MM.1S (cell line): ENCODE data around the gene PLA2G2E.
A peak's percentile ranks its signal among the peaks of the same experiment; 100 is the strongest.
"Not testable (repeated sequence)": the region's sequence is repeated elsewhere in the genome, so short reads cannot be mapped to it uniquely, and the experiment has no call there.

Experiments used
- DNase-seq: peaks from one replicate; pipeline ENCODE4 v3.0.0-alpha.2; 2015
- H2AFZ ChIP-seq: fragments of 300-600 bp; sonication (generic); 2 replicates; pipeline ENCODE4 v1.6.0; 2016; ENCODE audit warnings: antibody characterized with exemption, low read length
- H3F3A ChIP-seq: fragments of 300-600 bp; sonication (generic); 2 replicates; pipeline ENCODE4 v1.6.1; 2016; ENCODE audit warnings: mild to moderate bottlenecking, antibody characterized with exemption, low read length, moderate library complexity, mixed read lengths; ENCODE audit not compliant: insufficient read depth
- H3K27ac ChIP-seq: fragments of 300-600 bp; sonication (generic); 2 replicates; pipeline ENCODE4 v1.5.1; 2016; ENCODE audit warnings: mild to moderate bottlenecking, low read length
- H3K27me3 ChIP-seq: fragments of 300-600 bp; sonication (generic); replicated peaks from 2 replicates; pipeline ENCODE4 v1.6.0; 2016; ENCODE audit warnings: low read length; ENCODE audit not compliant: insufficient read depth
- H3K36me3 ChIP-seq: fragments of 300-600 bp; sonication (generic); replicated peaks from 2 replicates; pipeline ENCODE4 v1.6.1; 2016; ENCODE audit warnings: mild to moderate bottlenecking, low read length, mixed read lengths; ENCODE audit not compliant: insufficient read depth
- H3K4me1 ChIP-seq: fragments of 300-600 bp; sonication (generic); 2 replicates; pipeline ENCODE4 v1.6.1; 2016; ENCODE audit warnings: low read length, mixed read lengths
- H3K4me2 ChIP-seq: fragments of 300-600 bp; sonication (generic); 2 replicates; pipeline ENCODE4 v1.6.0; 2016; ENCODE audit warnings: low read depth, low read length
- H3K4me3 ChIP-seq: fragments of 300-600 bp; sonication (generic); 2 replicates; pipeline ENCODE4 v1.5.1; 2016; ENCODE audit warnings: low read length, mixed read lengths
- H3K79me2 ChIP-seq: fragments of 300-600 bp; sonication (generic); 2 replicates; pipeline ENCODE4 v1.6.1; 2016; ENCODE audit warnings: mixed run types, low read length, mixed read lengths
- H3K9ac ChIP-seq: fragments of 300-600 bp; sonication (generic); 2 replicates; pipeline ENCODE4 v1.6.1; 2016; ENCODE audit warnings: low read length, mixed read lengths
- H3K9me2 ChIP-seq: fragments of 300-600 bp; sonication (generic); replicated peaks from 2 replicates; pipeline ENCODE4 v1.6.1; 2016; ENCODE audit warnings: mild to moderate bottlenecking, low read length, mixed read lengths; ENCODE audit not compliant: insufficient read depth
- H3K9me3 ChIP-seq: fragments of 300-600 bp; sonication (generic); replicated peaks from 2 replicates; pipeline ENCODE4 v1.6.1; 2016; ENCODE audit warnings: mild to moderate bottlenecking, low read length, mixed read lengths; ENCODE audit not compliant: insufficient read depth
- H4K20me1 ChIP-seq: fragments of 300-600 bp; sonication (generic); 2 replicates; pipeline ENCODE4 v1.6.1; 2016; ENCODE audit warnings: mild to moderate bottlenecking, low read length, moderate library complexity, mixed read lengths; ENCODE audit not compliant: insufficient read depth
- CTCF ChIP-seq: fragments of 300-600 bp; sonication (generic); IDR thresholded peaks from 2 replicates; pipeline ENCODE4 v1.5.1; 2016; ENCODE audit warnings: antibody characterized with exemption, low read length, mixed read lengths
- EZH2 ChIP-seq: fragments of 300-600 bp; sonication (generic); optimal IDR thresholded peaks from 2 replicates; pipeline ENCODE3; 2017; ENCODE audit warnings: low read depth, mild to moderate bottlenecking, antibody characterized with exemption, low read length, mixed read lengths
- EZH2phosphoT487 ChIP-seq: fragments of 300-600 bp; sonication (generic); IDR thresholded peaks from 2 replicates; pipeline ENCODE4 v1.6.1; 2018; ENCODE audit warnings: antibody characterized with exemption, low read length

Gene PLA2G2E

DNA sequence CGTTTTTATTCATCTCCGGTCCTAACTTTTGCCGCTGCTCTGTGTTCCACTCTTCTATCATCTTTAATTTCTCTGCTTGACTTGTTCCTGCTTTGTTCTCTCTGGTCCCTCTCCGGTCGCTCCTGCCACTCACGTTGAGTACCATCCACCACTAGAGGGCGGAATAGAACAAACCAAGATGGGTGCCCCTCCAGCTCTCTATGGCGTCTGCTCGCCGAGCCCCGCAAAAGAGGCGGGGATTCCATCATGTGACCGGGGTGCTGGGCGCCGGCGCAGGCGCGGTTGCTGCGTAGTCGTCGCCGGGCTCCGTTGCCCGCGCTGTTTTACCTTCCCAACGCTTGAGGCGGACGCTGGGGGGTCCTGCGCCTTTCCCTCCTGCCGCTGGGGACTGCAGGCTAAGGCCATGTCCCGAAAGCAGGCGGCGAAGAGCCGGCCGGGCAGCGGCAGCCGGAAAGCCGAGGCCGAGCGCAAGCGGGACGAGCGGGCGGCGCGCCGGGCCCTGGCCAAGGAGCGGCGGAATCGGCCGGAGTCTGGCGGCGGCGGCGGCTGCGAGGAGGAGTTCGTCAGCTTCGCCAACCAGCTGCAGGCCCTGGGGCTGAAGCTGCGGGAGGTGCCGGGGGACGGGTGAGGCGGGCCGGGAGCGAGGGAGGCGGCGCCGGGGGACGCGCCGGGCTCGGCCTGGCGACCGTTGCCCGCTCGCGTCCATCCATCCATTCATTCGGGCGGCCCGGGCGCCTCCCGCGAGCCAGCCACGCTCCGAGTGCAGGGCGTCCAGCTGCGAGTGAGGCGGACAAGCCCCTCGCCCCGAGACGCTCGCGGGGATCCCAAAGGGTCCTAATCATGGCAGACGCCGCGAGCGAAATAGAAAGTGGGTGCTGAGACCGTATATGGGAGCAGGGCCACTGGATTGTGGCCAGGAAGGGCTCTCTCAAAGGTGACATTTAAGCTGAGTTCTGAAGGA, 41.0 kb downstream of the PLA2G2E start, which contains the start of gene OTUD3:
Gene OTUD3, plus strand, starts transcription at position 285 of the 961 bp plus-strand sequence. Its CDS starts 119 bp downstream, at position 404.
- 0 out of 2 replicates have a peak, but pooled peaks cover 6% of the 10 kb centered on the region for H3K4me1 ChIP-seq
- peak within 1 kb of the TSS; percentile 95 for H3K4me2 ChIP-seq
- peak; percentile 83 for TF ChIP-seq CTCF
- TF ChIP-seq EZH2: no peak
- no peaks in the 10 kb centered on the region for H3K36me3 ChIP-seq
- peak within 1 kb of the TSS; percentile 82 for H3K9ac ChIP-seq
- no peaks in the 10 kb centered on the region for H4K20me1 ChIP-seq
- peak within 1 kb of the TSS; percentile 91 for H2AFZ ChIP-seq
- H3K4me3 ChIP-seq: peak within 1 kb of the TSS; percentile 98
- peak within 1 kb of the TSS; percentile 59; the same call in 1 of the 2 replicates for H3K27ac ChIP-seq
- H3K27me3 ChIP-seq: peaks cover 38% of the 10 kb centered on the region
- no peaks in the 10 kb centered on the region for H3K9me2 ChIP-seq
- H3K9me3 ChIP-seq: no peaks in the 10 kb centered on the region
- peak; percentile 98 for DNase-seq
- no peaks in the 10 kb centered on the region; the same call in 1 of the 2 replicates for H3F3A ChIP-seq
- H3K79me2 ChIP-seq: peaks cover 40% of the 10 kb centered on the region

- not testable (repeated sequence) for H3K4me1 ChIP-seq, DNase-seq, H3K27ac ChIP-seq, H3K4me2 ChIP-seq, H3K4me3 ChIP-seq, H3K9me2 ChIP-seq, H3K9me3 ChIP-seq, H4K20me1 ChIP-seq, H3K9ac ChIP-seq, H3K36me3 ChIP-seq, H3F3A ChIP-seq, H2AFZ ChIP-seq
- Histone ChIP-seq H3K27me3 (peaks cover 47% of the 10 kb centered on the region), H3K79me2 (peaks cover 29% of the 10 kb centered on the region)
Measured at GRCh38 chr1:19880841-19881240, 42.6 kb downstream of the PLA2G2E start.

DNA sequence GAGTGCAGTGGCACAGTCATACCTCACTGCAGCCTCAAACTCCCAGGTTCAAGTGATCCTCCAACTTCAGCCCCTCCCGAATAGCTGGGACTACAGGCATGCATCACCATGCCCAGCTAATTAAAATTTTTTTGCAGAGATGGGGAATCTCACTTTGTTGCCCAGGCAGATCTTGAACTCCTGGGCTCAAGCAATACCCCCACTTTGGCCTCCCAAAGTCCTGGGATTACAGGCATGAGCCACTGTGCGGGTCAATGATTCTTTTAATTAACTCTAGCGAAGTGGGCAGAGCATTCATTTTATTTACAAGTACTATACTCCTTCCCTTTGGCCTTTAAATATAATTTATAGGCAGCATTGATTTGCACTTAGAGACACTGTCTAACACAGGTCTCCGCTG, 43.8 kb downstream of the PLA2G2E start:
- Histone ChIP-seq H3K27ac (no peak overlapping the region), H3K4me2 (no peak overlapping the region)

More for the DNA sequence above, 43.8 kb downstream of the PLA2G2E start:
- Histone ChIP-seq H3K9ac (no peak overlapping the region), H3K9me3 (no peaks in the 10 kb centered on the region), H3K27me3 (peaks cover 47% of the 10 kb centered on the region), H3K79me2 (peaks cover 19% of the 10 kb centered on the region), H3K4me3 (no peak overlapping the region), H3K4me1 (0 out of 2 replicates have a peak, but pooled peaks cover 6% of the 10 kb centered on the region), H3F3A (no peaks in the 10 kb centered on the region; the same call in 1 of the 2 replicates), H3K36me3 (no peaks in the 10 kb centered on the region), H3K9me2 (no peaks in the 10 kb centered on the region), H4K20me1 (no peaks in the 10 kb centered on the region), H2AFZ (no peak overlapping the region)
- DNase-seq: no peak
- TF ChIP-seq CTCF: no peak
- TF ChIP-seq EZH2: no peak
- no peak for TF ChIP-seq EZH2phosphoT487
